SH-SY5Y (cell line): ENCODE results near the gene SPACA5.

Experiments
- GATA2 ChIP-seq: IDR thresholded peaks from 2 replicates; pipeline ENCODE4 v1.6.1; 2011; ENCODE audit warnings: mild to moderate bottlenecking, low read depth, low read length
- GATA3 ChIP-seq: IDR thresholded peaks from 2 replicates; pipeline ENCODE4 v1.6.1; 2011; ENCODE audit warnings: low read depth, mild to moderate bottlenecking, low read length, moderate library complexity

DNA sequence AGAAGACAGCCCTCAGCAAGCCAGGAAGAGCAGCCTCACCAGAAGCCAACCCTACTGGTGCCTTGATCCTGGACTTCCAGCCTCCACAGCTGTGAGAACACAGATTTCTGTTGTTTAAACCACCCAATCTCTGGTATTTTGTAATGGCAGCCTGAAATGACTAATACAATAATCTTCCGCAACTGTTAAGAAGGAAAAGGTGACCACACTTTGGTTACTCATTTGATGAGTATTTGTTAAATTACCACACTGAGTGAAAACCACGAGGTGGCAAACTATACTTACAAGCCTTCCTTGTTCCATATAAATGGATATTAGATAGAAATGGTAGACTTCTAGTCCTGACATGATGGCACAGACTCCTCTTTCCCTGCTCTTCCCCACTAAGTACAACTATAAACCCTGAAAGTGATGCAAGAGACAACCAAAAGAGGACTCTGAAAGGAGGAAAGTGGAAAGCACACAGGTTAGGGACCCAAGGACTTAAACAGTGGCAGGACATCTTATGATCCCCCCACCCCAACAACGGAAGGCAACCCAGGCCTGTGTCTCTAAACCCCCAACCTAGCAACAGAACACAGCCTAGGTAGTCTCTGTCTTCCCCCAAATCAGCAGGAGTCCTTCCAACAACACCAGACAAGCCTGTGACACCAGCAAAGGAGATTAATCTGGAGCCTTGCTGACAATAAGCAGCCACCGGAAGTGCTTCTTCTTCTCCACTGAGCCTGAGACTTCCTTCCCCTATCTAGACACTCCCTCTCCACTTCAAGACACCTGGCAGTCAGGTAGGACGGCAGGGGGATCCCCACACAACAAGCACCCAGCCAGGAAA is 15.3 kb upstream of the SPACA5 start:
- TF ChIP-seq GATA3 (no peak), GATA2 (no peak)
